HepG2 (cell line): ENCODE data around the gene LAMA5. TPM values are rescaled to one million over a fixed set of nuclear protein-coding genes. Genes with fewer than 3 reads are reported as not detected.

ENCODE experiments used
- ATAC-seq: fragments of 200-7000 bp; cut with Tn5 transposase; 3 replicates; pipeline ENCODE4 v1.9.1; 2020; ENCODE audit warnings: mild to moderate bottlenecking, moderate library complexity
- BruUV-seq: library from RNA; stranded (reverse); fragments of 400-500 nt; replicated peaks from 2 replicates; lab custom pipeline; 2021; lab: Mats Ljungman, UMichigan
- CTCF ChIA-PET: fragments of 300-600 bp; formaldehyde crosslinking; extraction: SDS; loops from one replicate; lab custom pipeline; 2021; ENCODE audit warnings: low total read pairs, inconsistent platforms, low intra/inter-chr PET ratio; lab: Yijun Ruan, JAX
- POLR2A ChIA-PET: fragments of 350-600 bp; sonication (Branson Sonifier 250); formaldehyde crosslinking; loops from one replicate; lab custom pipeline; 2020; ENCODE audit warnings: antibody characterized with exemption, inconsistent platforms; lab: Yijun Ruan, JAX
- DNase-seq: peaks from one replicate; pipeline ENCODE4 v3.0.0-alpha.2; 2015; ENCODE audit warnings: low spot score
- FAIRE-seq: peaks from 3 replicates; lab custom pipeline; 2011; peaks lifted over from hg19 to GRCh38; lab: Jason Lieb, UNC
- H2AFZ ChIP-seq: one replicate; pipeline ENCODE4 v1.6.1; 2011; ENCODE audit warnings: low read length, inconsistent platforms
- H3K27ac ChIP-seq: fragments of 300-600 bp; 3 replicates; pipeline ENCODE4 v1.8.0; 2011; ENCODE audit warnings: mixed run types, mild to moderate bottlenecking, mixed read lengths, low read length, inconsistent platforms; ENCODE audit not compliant: insufficient read depth; ENCODE audit errors: extremely low read length
- H3K27me3 ChIP-seq, 2 experiments: fragments of 200-600 bp in 1 of 2; 2 replicates in 1 of 2; 3 replicates in 1 of 2; pipeline versions ENCODE4 v1.6.0 to v1.8.0; 2011; ENCODE audit warnings: low read length in 2 of 2, mild to moderate bottlenecking in 2 of 2, moderate library complexity in 2 of 2, inconsistent platforms in 1 of 2; ENCODE audit not compliant: insufficient read depth in 2 of 2, control insufficient read depth in 1 of 2
- H3K36me3 ChIP-seq, 2 experiments: fragments of 200-600 bp in 1 of 2; replicated peaks in 1 of 2; 2 replicates in 1 of 2; 3 replicates in 1 of 2; pipeline versions ENCODE4 v1.5.1 to v1.8.0; 2011; ENCODE audit warnings: low read length in 2 of 2, inconsistent platforms in 1 of 2; ENCODE audit not compliant: insufficient read depth in 2 of 2, control insufficient read depth in 1 of 2
- H3K4me1 ChIP-seq: 2 replicates; pipeline ENCODE4 v1.5.1; 2012; ENCODE audit warnings: low read length, inconsistent platforms; ENCODE audit not compliant: insufficient read depth
- H3K4me2 ChIP-seq: 2 replicates; pipeline ENCODE4 v1.6.0; 2011; ENCODE audit warnings: low read depth, low read length, inconsistent platforms
- H3K4me3 ChIP-seq, 3 experiments: fragments of 200-600 bp in 1 of 3; sonication (generic), shearing (Covaris generic) in 1 of 3; replicated peaks in 1 of 3; 2 replicates each; pipeline ENCODE4 v1.5.1; 2011 to 2016; ENCODE audit warnings: low read length in 3 of 3, inconsistent platforms in 2 of 3, low read depth in 2 of 3, mild to moderate bottlenecking in 2 of 3, control low read depth in 1 of 3, mixed read lengths in 1 of 3; ENCODE audit not compliant: insufficient read depth in 1 of 3
- H3K79me2 ChIP-seq: one replicate; pipeline ENCODE4 v1.6.1; 2011; ENCODE audit warnings: low read length, inconsistent platforms; ENCODE audit not compliant: insufficient read depth
- H3K9ac ChIP-seq: 2 replicates; pipeline ENCODE4 v1.6.0; 2011; ENCODE audit warnings: mild to moderate bottlenecking, low read depth, low read length, inconsistent platforms; ENCODE audit not compliant: insufficient read depth
- H3K9me3 ChIP-seq: 2 replicates; pipeline ENCODE4 v1.5.1; 2012; ENCODE audit warnings: mild to moderate bottlenecking, low read length
- H4K20me1 ChIP-seq: 2 replicates; pipeline ENCODE4 v1.6.0; 2011; ENCODE audit warnings: inconsistent platforms, mild to moderate bottlenecking, low read length, moderate library complexity; ENCODE audit not compliant: insufficient read depth
- NFAT5 ChIP-seq: sonication (generic); formaldehyde crosslinking; IDR thresholded peaks from 2 replicates; pipeline ENCODE4 v1.4.0; 2020; ENCODE audit warnings: missing genetic modification reagents
- NR2F1 ChIP-seq, 2 experiments: fragments of 450-650 bp in 1 of 2; formaldehyde crosslinking in 1 of 2; IDR thresholded peaks; 2 replicates each; pipeline versions ENCODE4 v1.5.0 to v1.6.1; 2016 to 2020; ENCODE audit warnings: mild to moderate bottlenecking in 1 of 2, missing compliant biosample characterization in 1 of 2, missing genetic modification reagents in 1 of 2, moderate library complexity in 1 of 2
- ZFX ChIP-seq: sonication (generic); formaldehyde crosslinking; IDR thresholded peaks from 2 replicates; pipeline ENCODE4 v1.4.0; 2020; ENCODE audit warnings: mild to moderate bottlenecking, low read depth, missing genetic modification reagents, moderate library complexity
- ZFYVE20 ChIP-seq: sonication (generic); formaldehyde crosslinking; IDR thresholded peaks from 2 replicates; pipeline ENCODE4 v1.8.0; 2023; ENCODE audit warnings: low read depth, mild to moderate bottlenecking, moderate library complexity, missing genetic modification reagents, borderline replicate concordance
- ZMAT3 ChIP-seq: sonication (generic); formaldehyde crosslinking; conservative IDR thresholded peaks from 2 replicates; pipeline ENCODE4 v1.7.0; 2021; ENCODE audit warnings: missing genetic modification reagents
- ZMYM4 ChIP-seq: sonication (generic); formaldehyde crosslinking; IDR thresholded peaks from 2 replicates; pipeline ENCODE4 v1.8.1; 2023; ENCODE audit warnings: mild to moderate bottlenecking, missing genetic modification reagents
- ZNF33B ChIP-seq: sonication (generic); formaldehyde crosslinking; IDR thresholded peaks from 2 replicates; pipeline ENCODE4 v1.5.1; 2020; ENCODE audit warnings: mild to moderate bottlenecking, missing genetic modification reagents
- ZNF607 ChIP-seq: sonication (generic); formaldehyde crosslinking; IDR thresholded peaks from 2 replicates; pipeline ENCODE4 v1.5.1; 2020; ENCODE audit warnings: missing genetic modification reagents, mild to moderate bottlenecking, borderline replicate concordance
- WGBS: methylation state at CpG from one replicate; pipeline ENCODE4 v1.1.6; 2017; ENCODE audit warnings: low lambda C conversion rate; 5-methylcytosine and 5-hydroxymethylcytosine counted together
- in situ Hi-C: cut with HindIII; loops from 2 replicates; pipeline ENCODE4 v1.10.0; 2017; ENCODE audit warnings: low pct_unique_long_range_greater_than_20kb; ENCODE audit not compliant: extremely low pct_ligation_motif_present
- intact Hi-C: fragments of 100-400 bp; cut with micrococcal nuclease; formaldehyde crosslinking; loops from one replicate; pipeline ENCODE4 v1.10.0; 2022; ENCODE audit not compliant: unreplicated experiment
- polyA plus RNA-seq, 8 experiments: library from polyadenylated mRNA; depleted of rRNA in 3 of 8; stranded (reverse) in 7 of 8; unstranded in 1 of 8; fragments of >200 nt; fragmentation: Illumina TruSeq in 4 of 8; extraction: Trizol in 4 of 8; gene quantifications; 2 replicates each; pipeline versions ENCODE4 v1.2.1 to v1.2.3, GENCODE V29; 2011 to 2016; ENCODE audit warnings: low read depth in 4 of 8, missing spikeins in 1 of 8, mixed read lengths in 1 of 8; ENCODE audit not compliant: insufficient read depth in 1 of 8
- total RNA-seq, 5 experiments: library from RNA; depleted of rRNA; stranded (reverse); fragments of >200 nt; fragmentation: Illumina TruSeq; extraction: Trizol; gene quantifications; 2 replicates each; pipeline ENCODE4 v1.2.3, GENCODE V29; 2016; ENCODE audit warnings: low read depth in 1 of 5
- TF ChIP-seq, protein P1 (sequence below): IDR thresholded peaks from 2 replicates; pipeline ENCODE4 v1.6.1; 2012; ENCODE audit warnings: low read length, improper control_type of control experiment

LAMA5 gene
- total and polyA plus RNA-seq, 2 of the 13 experiments (the other 11 are each of a cell fraction or from before 2014, with no cell fraction given): 21.0 to 44.7 TPM

DNA sequence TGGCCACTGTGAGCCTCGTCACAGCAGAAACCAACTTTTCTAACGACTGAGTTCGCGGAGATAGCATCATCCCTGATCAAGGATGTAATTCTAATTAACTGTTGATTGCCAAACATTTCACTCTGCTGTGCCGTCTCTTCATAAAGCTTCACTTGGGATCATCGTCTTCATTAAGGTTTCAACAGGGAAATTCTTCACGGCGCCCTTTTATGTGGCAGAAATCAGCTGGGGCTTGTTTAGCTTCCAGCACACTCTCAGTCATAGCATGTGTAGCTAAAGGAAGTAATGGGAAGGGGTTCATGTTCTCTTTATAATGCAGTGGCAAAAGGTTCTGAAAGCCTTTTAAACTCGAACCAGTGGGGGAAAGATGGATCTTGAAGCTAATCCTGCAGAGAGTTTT, 73.2 kb downstream of the LAMA5 start:
- no peaks in the 10 kb centered on the region for H3K79me2 ChIP-seq
- in situ Hi-C loops: no loop called here
- POLR2A ChIA-PET: no interaction called here
- DNase-seq (no peak), ATAC-seq (no peak), FAIRE-seq (no peak)
- peaks cover 18% of the 10 kb centered on the region for H3K4me1 ChIP-seq
- no peak overlapping the region for H2AFZ ChIP-seq
- H3K9me3 ChIP-seq: no peaks in the 10 kb centered on the region
- CTCF ChIA-PET: no interaction called here
- no peak overlapping the region for H3K4me2 ChIP-seq
- peaks cover 33 to 51% of the 10 kb centered on the region in 2 experiments for H3K36me3 ChIP-seq
- no TSS peak for BruUV-seq
- H3K27ac ChIP-seq: no peak overlapping the region
- 93% methylated on average over 9 of the region's 9 CpGs for WGBS
- no peak overlapping the region for H3K4me3 ChIP-seq
- no peaks in the 10 kb centered on the region for H3K27me3 ChIP-seq
- H4K20me1 ChIP-seq: no peaks in the 10 kb centered on the region
- intact Hi-C loops: no loop called here
- no peak overlapping the region for H3K9ac ChIP-seq
- TF ChIP-seq, protein P1, sequence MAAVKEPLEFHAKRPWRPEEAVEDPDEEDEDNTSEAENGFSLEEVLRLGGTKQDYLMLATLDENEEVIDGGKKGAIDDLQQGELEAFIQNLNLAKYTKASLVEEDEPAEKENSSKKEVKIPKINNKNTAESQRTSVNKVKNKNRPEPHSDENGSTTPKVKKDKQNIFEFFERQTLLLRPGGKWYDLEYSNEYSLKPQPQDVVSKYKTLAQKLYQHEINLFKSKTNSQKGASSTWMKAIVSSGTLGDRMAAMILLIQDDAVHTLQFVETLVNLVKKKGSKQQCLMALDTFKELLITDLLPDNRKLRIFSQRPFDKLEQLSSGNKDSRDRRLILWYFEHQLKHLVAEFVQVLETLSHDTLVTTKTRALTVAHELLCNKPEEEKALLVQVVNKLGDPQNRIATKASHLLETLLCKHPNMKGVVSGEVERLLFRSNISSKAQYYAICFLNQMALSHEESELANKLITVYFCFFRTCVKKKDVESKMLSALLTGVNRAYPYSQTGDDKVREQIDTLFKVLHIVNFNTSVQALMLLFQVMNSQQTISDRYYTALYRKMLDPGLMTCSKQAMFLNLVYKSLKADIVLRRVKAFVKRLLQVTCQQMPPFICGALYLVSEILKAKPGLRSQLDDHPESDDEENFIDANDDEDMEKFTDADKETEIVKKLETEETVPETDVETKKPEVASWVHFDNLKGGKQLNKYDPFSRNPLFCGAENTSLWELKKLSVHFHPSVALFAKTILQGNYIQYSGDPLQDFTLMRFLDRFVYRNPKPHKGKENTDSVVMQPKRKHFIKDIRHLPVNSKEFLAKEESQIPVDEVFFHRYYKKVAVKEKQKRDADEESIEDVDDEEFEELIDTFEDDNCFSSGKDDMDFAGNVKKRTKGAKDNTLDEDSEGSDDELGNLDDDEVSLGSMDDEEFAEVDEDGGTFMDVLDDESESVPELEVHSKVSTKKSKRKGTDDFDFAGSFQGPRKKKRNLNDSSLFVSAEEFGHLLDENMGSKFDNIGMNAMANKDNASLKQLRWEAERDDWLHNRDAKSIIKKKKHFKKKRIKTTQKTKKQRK: no peak

DNA sequence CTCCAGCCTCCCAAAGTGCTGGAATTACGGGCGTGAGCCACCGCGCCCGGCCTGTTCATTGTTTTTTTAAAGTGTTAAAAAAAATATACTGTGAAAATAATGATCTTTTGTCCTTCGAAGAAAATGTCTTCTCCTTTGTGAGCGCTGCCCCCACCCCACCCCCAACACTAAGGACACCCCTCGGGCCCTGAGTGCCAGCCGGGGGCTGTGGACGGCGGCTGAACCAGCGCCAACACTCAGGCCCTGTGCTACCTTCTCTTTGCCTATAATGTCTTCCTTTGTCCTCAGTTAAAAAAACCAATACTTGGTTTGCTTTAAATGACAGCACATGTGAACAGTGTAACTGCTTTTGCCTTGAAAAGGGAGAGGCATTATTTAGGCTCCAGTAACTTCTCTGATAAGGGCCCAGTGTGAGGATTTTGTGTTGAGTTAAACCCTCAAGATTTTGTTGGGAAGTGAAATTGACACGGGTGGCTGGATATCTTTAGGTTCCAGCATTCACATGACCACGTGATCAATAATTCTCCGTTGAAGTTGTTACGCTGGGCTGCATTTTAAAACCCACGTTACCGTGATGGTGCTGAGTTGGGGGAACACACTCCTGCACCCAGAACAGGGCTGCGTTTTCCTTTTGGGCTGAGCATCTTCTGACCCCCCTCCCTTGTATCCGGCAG, 73.9 kb downstream of the LAMA5 start:
- Histone ChIP-seq H3K4me2 (no peak overlapping the region), H3K79me2 (no peaks in the 10 kb centered on the region), H3K9ac (no peak overlapping the region), H4K20me1 (no peaks in the 10 kb centered on the region), H3K9me3 (no peaks in the 10 kb centered on the region), H3K36me3 (peaks cover 35 to 56% of the 10 kb centered on the region in 2 experiments), H3K4me1 (peaks cover 13% of the 10 kb centered on the region), H3K27ac (no peak overlapping the region), H2AFZ (no peak overlapping the region), H3K4me3 (no peak overlapping the region), H3K27me3 (no peaks in the 10 kb centered on the region)
- DNase-seq (no peak), FAIRE-seq (no peak), ATAC-seq (no peak)
- in situ Hi-C loops (no loop called here), intact Hi-C loops (no loop called here)
- WGBS: 97% methylated on average over 20 of the region's 20 CpGs
- ChIA-PET POLR2A (no interaction called here), CTCF (no interaction called here)
- no TSS peak for BruUV-seq
- TF ChIP-seq NR2F1 (CRISPR knock-in tag; IDR thresholded peaks at IDR 0.05) (no peak), ZFX (no peak), ZNF33B (no peak), NFAT5 (CRISPR knock-in tag) (no peak), ZNF607 (CRISPR knock-in tag) (no peak), ZFYVE20 (CRISPR knock-in tag) (no peak), ZMYM4 (no peak), ZMAT3 (CRISPR knock-in tag) (no peak)
